Mammary epithelial cell (primary cell): ENCODE results near the gene ZNF804A.

Experiments
- EZH2 ChIP-seq: IDR thresholded peaks from 2 replicates; pipeline ENCODE4 v1.6.1; 2012; ENCODE audit warnings: low read length, inconsistent platforms, borderline replicate concordance
- TF ChIP-seq, protein P1 (sequence below), 2 donors: IDR thresholded peaks in 1 of 2; conservative IDR thresholded peaks in 1 of 2; 2 replicates each; pipeline ENCODE4 v1.5.1; 2011 to 2012; ENCODE audit warnings: inconsistent platforms in 2 of 2, low read length in 2 of 2, mild to moderate bottlenecking in 2 of 2, control low read depth in 1 of 2, low read depth in 1 of 2; ENCODE audit not compliant: insufficient read depth in 1 of 2; ENCODE audit errors: extremely low read depth in 1 of 2

DNA sequence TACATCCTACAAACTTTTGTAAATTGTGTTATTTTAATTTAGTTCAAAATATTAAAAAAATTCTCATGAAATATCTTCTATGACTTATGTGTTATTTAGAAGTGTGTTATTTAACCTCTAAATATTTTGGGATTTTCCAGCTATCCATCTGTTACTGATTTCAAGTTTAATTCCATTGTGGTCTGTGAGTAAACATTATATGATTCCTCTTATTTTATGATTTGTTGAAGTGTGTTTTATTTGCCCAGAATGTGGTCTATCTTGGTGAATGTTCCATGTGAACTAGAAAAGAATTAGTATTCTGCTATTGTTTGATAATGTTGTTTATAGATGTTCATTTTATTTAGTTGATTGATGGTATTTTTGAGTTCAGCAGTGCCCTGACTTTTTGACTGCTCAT, 136.0 kb downstream of the ZNF804A start:
- TF ChIP-seq, protein P1, sequence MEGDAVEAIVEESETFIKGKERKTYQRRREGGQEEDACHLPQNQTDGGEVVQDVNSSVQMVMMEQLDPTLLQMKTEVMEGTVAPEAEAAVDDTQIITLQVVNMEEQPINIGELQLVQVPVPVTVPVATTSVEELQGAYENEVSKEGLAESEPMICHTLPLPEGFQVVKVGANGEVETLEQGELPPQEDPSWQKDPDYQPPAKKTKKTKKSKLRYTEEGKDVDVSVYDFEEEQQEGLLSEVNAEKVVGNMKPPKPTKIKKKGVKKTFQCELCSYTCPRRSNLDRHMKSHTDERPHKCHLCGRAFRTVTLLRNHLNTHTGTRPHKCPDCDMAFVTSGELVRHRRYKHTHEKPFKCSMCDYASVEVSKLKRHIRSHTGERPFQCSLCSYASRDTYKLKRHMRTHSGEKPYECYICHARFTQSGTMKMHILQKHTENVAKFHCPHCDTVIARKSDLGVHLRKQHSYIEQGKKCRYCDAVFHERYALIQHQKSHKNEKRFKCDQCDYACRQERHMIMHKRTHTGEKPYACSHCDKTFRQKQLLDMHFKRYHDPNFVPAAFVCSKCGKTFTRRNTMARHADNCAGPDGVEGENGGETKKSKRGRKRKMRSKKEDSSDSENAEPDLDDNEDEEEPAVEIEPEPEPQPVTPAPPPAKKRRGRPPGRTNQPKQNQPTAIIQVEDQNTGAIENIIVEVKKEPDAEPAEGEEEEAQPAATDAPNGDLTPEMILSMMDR (conservative IDR thresholded peaks at IDR 0.05 in 1 of 2, IDR thresholded peaks at IDR 0.05 in 1 of 2; ENCODE audit: extremely low read depth in 1 of 2, insufficient read depth in 1 of 2, low read depth in 1 of 2, low read length in 2 of 2): no peak
- no peak for TF ChIP-seq EZH2
